K562 (cell line): Measurements from ENCODE around the gene AKT3. TPM values are rescaled to one million over a fixed set of nuclear protein-coding genes. Genes with fewer than 3 reads are reported as not detected.

ENCODE experiments used
- ATAC-seq: fragments of 200-7000 bp; cut with Tn5 transposase; 3 replicates; pipeline ENCODE4 v1.9.1; 2020; ENCODE audit warnings: moderate library complexity
- BruUV-seq: library from RNA; stranded (reverse); fragments of 400-500 nt; replicated peaks from 2 replicates; lab custom pipeline; 2021; lab: Mats Ljungman, UMichigan
- CTCF ChIA-PET: fragments of 300-600 bp; formaldehyde crosslinking; extraction: SDS; loops from one replicate; lab custom pipeline; 2021; ENCODE audit warnings: low intra/inter-chr PET ratio; lab: Yijun Ruan, JAX
- POLR2A ChIA-PET: fragments of 300-600, 350-650 bp; sonication (Branson Sonifier 250); formaldehyde crosslinking; extraction: SDS; loops from one replicate; lab custom pipeline; 2021; ENCODE audit warnings: antibody characterized with exemption, inconsistent platforms; lab: Yijun Ruan, JAX
- DNase-seq, 4 experiments: peaks; one replicate each; pipeline versions ENCODE4 v3.0.0 to v3.0.0-alpha.2; 2011 to 2018; ENCODE audit warnings: low spot score in 3 of 4, mixed read lengths in 3 of 4; ENCODE audit errors: extremely low read depth in 1 of 4
- FAIRE-seq: peaks from 2 replicates; lab custom pipeline; 2011; peaks lifted over from hg19 to GRCh38; lab: Jason Lieb, UNC
- H2AFZ ChIP-seq: 2 replicates; pipeline ENCODE4 v1.6.0; 2011; ENCODE audit warnings: low read depth, low read length, control low read depth, inconsistent platforms
- H3K27ac ChIP-seq: fragments of 200-600 bp; 3 replicates; pipeline ENCODE4 v1.8.0; 2011; ENCODE audit warnings: low read depth, mild to moderate bottlenecking, control low read depth, inconsistent platforms, low read length, moderate library complexity, mixed read lengths; ENCODE audit errors: extremely low read depth
- H3K27me3 ChIP-seq, 2 experiments: fragments of 300-600 bp in 1 of 2; 2 replicates in 1 of 2; 3 replicates in 1 of 2; pipeline versions ENCODE4 v1.6.0 to v1.8.0; 2011; ENCODE audit warnings: inconsistent platforms in 2 of 2, low read length in 2 of 2, mild to moderate bottlenecking in 1 of 2, mixed read lengths in 1 of 2, moderate library complexity in 1 of 2; ENCODE audit not compliant: control insufficient read depth in 2 of 2, insufficient read depth in 2 of 2
- H3K36me3 ChIP-seq: fragments of 300-600 bp; 3 replicates; pipeline ENCODE4 v1.8.0; 2011; ENCODE audit warnings: mild to moderate bottlenecking, low read length, inconsistent platforms; ENCODE audit not compliant: control insufficient read depth, insufficient read depth
- H3K4me1 ChIP-seq, 2 experiments: fragments of 200-600 bp in 1 of 2; replicated peaks in 1 of 2; 2 replicates in 1 of 2; 3 replicates in 1 of 2; pipeline versions ENCODE4 v1.5.1 to v1.8.0; 2011; ENCODE audit warnings: inconsistent platforms in 2 of 2, low read length in 2 of 2, mild to moderate bottlenecking in 1 of 2, mixed read lengths in 1 of 2, moderate library complexity in 1 of 2; ENCODE audit not compliant: control insufficient read depth in 2 of 2, insufficient read depth in 2 of 2
- H3K4me2 ChIP-seq: 2 replicates; pipeline ENCODE4 v1.6.1; 2011; ENCODE audit warnings: low read length, control low read depth, inconsistent platforms, mixed read lengths; ENCODE audit not compliant: insufficient read depth
- H3K4me3 ChIP-seq: fragments of 200-600 bp; sonication (generic), shearing (Covaris generic); 2 replicates; pipeline ENCODE4 v1.5.1; 2016; ENCODE audit warnings: control low read depth, inconsistent platforms
- H3K79me2 ChIP-seq: fragments of 200-600 bp; 3 replicates; pipeline ENCODE4 v1.8.0; 2011; ENCODE audit warnings: low read length, inconsistent platforms; ENCODE audit not compliant: control insufficient read depth, insufficient read depth
- H3K9ac ChIP-seq, 2 experiments: 2 replicates each; pipeline versions ENCODE4 v1.6.0 to v1.6.1; 2011; ENCODE audit warnings: low read depth in 2 of 2, low read length in 2 of 2, control low read depth in 1 of 2, inconsistent platforms in 1 of 2, mild to moderate bottlenecking in 1 of 2, mixed read lengths in 1 of 2; ENCODE audit not compliant: insufficient read depth in 1 of 2
- H3K9me1 ChIP-seq: one replicate; pipeline ENCODE4 v1.6.0; 2011; ENCODE audit warnings: inconsistent platforms, mild to moderate bottlenecking, low read length, moderate library complexity; ENCODE audit not compliant: control insufficient read depth, insufficient read depth
- H3K9me3 ChIP-seq: replicated peaks from 2 replicates; pipeline ENCODE4 v1.5.1; 2011; ENCODE audit warnings: low read depth, low read length, inconsistent platforms; ENCODE audit not compliant: control insufficient read depth, insufficient read depth
- H4K20me1 ChIP-seq: replicated peaks from 2 replicates; pipeline ENCODE4 v1.6.1; 2011; ENCODE audit warnings: low read length, inconsistent platforms, mixed read lengths; ENCODE audit not compliant: control insufficient read depth, insufficient read depth
- CHD2 ChIP-seq: IDR thresholded peaks from 2 replicates; pipeline ENCODE4 v1.6.1; 2011; ENCODE audit warnings: low read depth, low read length
- FOXK1 ChIP-seq: sonication (generic); formaldehyde crosslinking; IDR thresholded peaks from 2 replicates; pipeline ENCODE4 v1.8.0; 2022; ENCODE audit warnings: missing genetic modification reagents, mild to moderate bottlenecking, borderline replicate concordance
- RB1 ChIP-seq: fragments of 450-650 bp; IDR thresholded peaks from 2 replicates; pipeline ENCODE4 v1.6.1; 2017; ENCODE audit warnings: low read depth, mild to moderate bottlenecking
- STAT5B ChIP-seq: fragments of 250-450 bp; sonication (Bioruptor Pico); IDR thresholded peaks from 2 replicates; pipeline ENCODE4 v1.8.0; 2021; ENCODE audit warnings: mild to moderate bottlenecking, inconsistent platforms
- ZNF436 ChIP-seq: fragments of 250-450, 450-650 bp; sonication (Bioruptor Pico); formaldehyde crosslinking; IDR thresholded peaks from 2 replicates; pipeline ENCODE4 v1.7.0; 2020; ENCODE audit warnings: mild to moderate bottlenecking
- ZNF445 ChIP-seq: fragments of 250-450 bp; sonication (Bioruptor Pico); IDR thresholded peaks from 2 replicates; pipeline ENCODE4 v1.4.0; 2020; ENCODE audit warnings: low read depth, mild to moderate bottlenecking, moderate library complexity
- WGBS: fragments of 100-300 bp; shearing (Covaris generic); methylation state at CpG from one replicate; pipeline ENCODE4 v1.1.6; 2016; ENCODE audit warnings: low coverage, mixed read lengths; ENCODE audit not compliant: insufficient coverage; ENCODE audit errors: missing lambda C conversion rate; 5-methylcytosine and 5-hydroxymethylcytosine counted together
- in situ Hi-C: fragments of 300-500 bp; cut with MboI; formaldehyde crosslinking; loops from 4 replicates; pipeline ENCODE4 v1.15.0; 2018; ENCODE audit warnings: inconsistent platforms, mixed read lengths
- intact Hi-C: fragments of 100-400 bp; cut with micrococcal nuclease; formaldehyde crosslinking; loops from 2 replicates; pipeline ENCODE4 v1.14.2; 2022
- polyA plus RNA-seq, 8 experiments: library from polyadenylated mRNA; depleted of rRNA in 4 of 8; stranded (reverse) in 5 of 8; unstranded in 3 of 8; fragments of >200 nt; fragmentation: Nextera tagmentation in 2 of 8; fragmentation: Illumina TruSeq in 1 of 8; extraction: Ambion mirVana in 2 of 8; extraction: Trizol in 1 of 8; gene quantifications; 2 replicates each; pipeline versions ENCODE4 v1.2.1 to v1.2.3, GENCODE V29; 2011 to 2014; ENCODE audit warnings: inconsistent platforms in 1 of 8, missing spikeins in 1 of 8
- total RNA-seq, 7 experiments: library from RNA; depleted of rRNA in 6 of 7; stranded (reverse); fragments of >200 nt in 6 of 7; fragmentation: Illumina TruSeq in 2 of 7; extraction: Trizol in 2 of 7; gene quantifications; 2 replicates each; pipeline versions ENCODE4 v1.2.1 to v1.2.3, GENCODE V29; 2011 to 2021; ENCODE audit warnings: low replicate concordance in 1 of 7
- TF ChIP-seq, protein P1 (sequence below): sonication (generic); IDR thresholded peaks from 2 replicates; pipeline ENCODE4 v1.6.1; 2016
- TF ChIP-seq, protein P2 (sequence below): sonication (generic); formaldehyde crosslinking; IDR thresholded peaks from 2 replicates; pipeline ENCODE4 v1.8.0; 2023; ENCODE audit warnings: mild to moderate bottlenecking, missing genetic modification reagents

The AKT3 gene
- total and polyA plus RNA-seq, 9 of the 15 experiments (the other 6 are each of a cell fraction or from before 2014, with no cell fraction given), result 0.04 to 0.54 (median 0.18) TPM; not detected in 1

DNA sequence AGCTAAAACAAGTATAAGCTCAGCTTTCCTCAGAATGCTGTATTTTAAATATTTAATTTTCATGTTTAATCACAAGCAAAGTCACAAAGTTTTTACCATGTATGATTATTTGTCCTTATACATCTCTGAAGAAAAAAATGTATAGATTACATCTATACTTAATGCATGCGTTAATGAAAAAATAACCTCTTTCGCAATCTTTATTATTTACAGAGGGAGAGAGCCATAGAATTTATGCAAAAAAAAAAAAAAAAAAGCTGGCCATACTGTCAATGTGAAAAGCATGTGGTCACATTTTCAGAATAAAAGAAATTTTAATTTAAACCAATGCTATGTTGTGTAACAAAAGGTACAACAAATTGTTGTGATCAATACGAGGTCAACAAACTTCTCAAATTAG is 148.2 kb downstream of the AKT3 start:
- in situ Hi-C loops, result no loop called here
- BruUV-seq, result no TSS peak

More for the DNA sequence above, 148.2 kb downstream of the AKT3 start:
- DNase-seq (no peak), FAIRE-seq (no peak), ATAC-seq (no peak)
- no peak for TF ChIP-seq FOXK1 (CRISPR knock-in tag)
- TF ChIP-seq, protein P1, sequence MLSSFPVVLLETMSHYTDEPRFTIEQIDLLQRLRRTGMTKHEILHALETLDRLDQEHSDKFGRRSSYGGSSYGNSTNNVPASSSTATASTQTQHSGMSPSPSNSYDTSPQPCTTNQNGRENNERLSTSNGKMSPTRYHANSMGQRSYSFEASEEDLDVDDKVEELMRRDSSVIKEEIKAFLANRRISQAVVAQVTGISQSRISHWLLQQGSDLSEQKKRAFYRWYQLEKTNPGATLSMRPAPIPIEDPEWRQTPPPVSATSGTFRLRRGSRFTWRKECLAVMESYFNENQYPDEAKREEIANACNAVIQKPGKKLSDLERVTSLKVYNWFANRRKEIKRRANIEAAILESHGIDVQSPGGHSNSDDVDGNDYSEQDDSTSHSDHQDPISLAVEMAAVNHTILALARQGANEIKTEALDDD, result no peak
- no peak for TF ChIP-seq CHD2
- TF ChIP-seq, protein P2, sequence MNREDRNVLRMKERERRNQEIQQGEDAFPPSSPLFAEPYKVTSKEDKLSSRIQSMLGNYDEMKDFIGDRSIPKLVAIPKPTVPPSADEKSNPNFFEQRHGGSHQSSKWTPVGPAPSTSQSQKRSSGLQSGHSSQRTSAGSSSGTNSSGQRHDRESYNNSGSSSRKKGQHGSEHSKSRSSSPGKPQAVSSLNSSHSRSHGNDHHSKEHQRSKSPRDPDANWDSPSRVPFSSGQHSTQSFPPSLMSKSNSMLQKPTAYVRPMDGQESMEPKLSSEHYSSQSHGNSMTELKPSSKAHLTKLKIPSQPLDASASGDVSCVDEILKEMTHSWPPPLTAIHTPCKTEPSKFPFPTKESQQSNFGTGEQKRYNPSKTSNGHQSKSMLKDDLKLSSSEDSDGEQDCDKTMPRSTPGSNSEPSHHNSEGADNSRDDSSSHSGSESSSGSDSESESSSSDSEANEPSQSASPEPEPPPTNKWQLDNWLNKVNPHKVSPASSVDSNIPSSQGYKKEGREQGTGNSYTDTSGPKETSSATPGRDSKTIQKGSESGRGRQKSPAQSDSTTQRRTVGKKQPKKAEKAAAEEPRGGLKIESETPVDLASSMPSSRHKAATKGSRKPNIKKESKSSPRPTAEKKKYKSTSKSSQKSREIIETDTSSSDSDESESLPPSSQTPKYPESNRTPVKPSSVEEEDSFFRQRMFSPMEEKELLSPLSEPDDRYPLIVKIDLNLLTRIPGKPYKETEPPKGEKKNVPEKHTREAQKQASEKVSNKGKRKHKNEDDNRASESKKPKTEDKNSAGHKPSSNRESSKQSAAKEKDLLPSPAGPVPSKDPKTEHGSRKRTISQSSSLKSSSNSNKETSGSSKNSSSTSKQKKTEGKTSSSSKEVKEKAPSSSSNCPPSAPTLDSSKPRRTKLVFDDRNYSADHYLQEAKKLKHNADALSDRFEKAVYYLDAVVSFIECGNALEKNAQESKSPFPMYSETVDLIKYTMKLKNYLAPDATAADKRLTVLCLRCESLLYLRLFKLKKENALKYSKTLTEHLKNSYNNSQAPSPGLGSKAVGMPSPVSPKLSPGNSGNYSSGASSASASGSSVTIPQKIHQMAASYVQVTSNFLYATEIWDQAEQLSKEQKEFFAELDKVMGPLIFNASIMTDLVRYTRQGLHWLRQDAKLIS (CRISPR knock-in tag), result no peak
- no peak for TF ChIP-seq ZNF445 (CRISPR knock-in tag)
- no peak for TF ChIP-seq ZNF436 (CRISPR knock-in tag)
- no peak for TF ChIP-seq RB1
- TF ChIP-seq STAT5B (CRISPR knock-in tag), result no peak
- Histone ChIP-seq H4K20me1 (no peaks in the 10 kb centered on the region), H2AFZ (no peak overlapping the region), H3K9ac (no peak overlapping the region), H3K79me2 (no peaks in the 10 kb centered on the region), H3K27ac (no peak overlapping the region), H3K9me1 (no peaks in the 10 kb centered on the region), H3K36me3 (no peaks in the 10 kb centered on the region), H3K4me3 (no peak overlapping the region), H3K27me3 (no peaks in the 10 kb centered on the region), H3K4me2 (no peak overlapping the region), H3K9me3 (no peaks in the 10 kb centered on the region), H3K4me1 (no peaks in the 10 kb centered on the region)
- ChIA-PET POLR2A (no interaction called here), CTCF (no interaction called here)
- intact Hi-C loops, result no loop called here
- 2% methylated on average over 3 of the region's 3 CpGs for WGBS
